CD14-positive monocyte (primary cell): ENCODE results near the gene DGKI. TPM values are rescaled to one million over a fixed set of nuclear protein-coding genes. Genes with fewer than 3 reads are reported as not detected.

ENCODE experiments used
- DNase-seq, 3 donors: peaks; one replicate each; pipeline ENCODE4 v3.0.0-alpha.2; 2011 to 2022
- H2AFZ ChIP-seq: 2 replicates; pipeline ENCODE4 v1.6.0; 2012; ENCODE audit warnings: mild to moderate bottlenecking, low read depth, low read length, inconsistent platforms; ENCODE audit not compliant: insufficient read depth, poor library complexity, severe bottlenecking
- H3K27ac ChIP-seq, 2 donors: 1 replicate in 1 of 2; 2 replicates in 1 of 2; pipeline ENCODE4 v1.5.1; 2012 to 2013; ENCODE audit warnings: low read length in 2 of 2, control low read depth in 1 of 2, inconsistent platforms in 1 of 2, low read depth in 1 of 2, mild to moderate bottlenecking in 1 of 2
- H3K27me3 ChIP-seq, 2 donors: one replicate each; pipeline versions ENCODE4 v1.6.0 to v1.6.1; 2011 to 2013; ENCODE audit warnings: low read length in 2 of 2; ENCODE audit not compliant: control insufficient read depth in 2 of 2, insufficient read depth in 2 of 2
- H3K36me3 ChIP-seq, 2 donors: replicated peaks in 1 of 2; 1 replicate in 1 of 2; 2 replicates in 1 of 2; pipeline versions ENCODE4 v1.5.1 to v1.6.1; 2012 to 2013; ENCODE audit warnings: low read length in 2 of 2, control low read depth in 1 of 2, inconsistent platforms in 1 of 2, mild to moderate bottlenecking in 1 of 2; ENCODE audit not compliant: insufficient read depth in 2 of 2, control insufficient read depth in 1 of 2
- H3K4me1 ChIP-seq, 2 donors: 1 replicate in 1 of 2; 2 replicates in 1 of 2; pipeline versions ENCODE4 v1.5.1 to v1.6.1; 2012 to 2013; ENCODE audit warnings: low read length in 2 of 2, control low read depth in 1 of 2, inconsistent platforms in 1 of 2, mild to moderate bottlenecking in 1 of 2, moderate library complexity in 1 of 2; ENCODE audit not compliant: insufficient read depth in 2 of 2, control insufficient read depth in 1 of 2
- H3K4me2 ChIP-seq: replicated peaks from 2 replicates; pipeline ENCODE3; 2012; ENCODE audit warnings: low read length, moderate library complexity, mild to moderate bottlenecking; ENCODE audit not compliant: poor library complexity, severe bottlenecking; ENCODE audit errors: extremely low read depth
- H3K4me3 ChIP-seq, 3 experiments: fragments of 200-600 bp in 1 of 3; sonication (generic) in 1 of 3; replicated peaks in 1 of 3; 1 replicate in 2 of 3; 2 replicates in 1 of 3; pipeline ENCODE4 v1.5.1; 2011 to 2013; ENCODE audit warnings: low read length in 3 of 3, mild to moderate bottlenecking in 3 of 3, control low read depth in 2 of 3, low read depth in 2 of 3, inconsistent platforms in 1 of 3, moderate library complexity in 1 of 3
- H3K79me2 ChIP-seq: 2 replicates; pipeline ENCODE4 v1.6.0; 2012; ENCODE audit warnings: mild to moderate bottlenecking, control low read depth, inconsistent platforms, low read length, moderate library complexity; ENCODE audit not compliant: insufficient read depth
- H3K9ac ChIP-seq: 2 replicates; pipeline ENCODE4 v1.6.0; 2017; ENCODE audit warnings: low read length, mild to moderate bottlenecking; ENCODE audit not compliant: insufficient read depth, poor library complexity, severe bottlenecking
- H3K9me3 ChIP-seq, 2 donors: replicated peaks in 1 of 2; 1 replicate in 1 of 2; 2 replicates in 1 of 2; pipeline versions ENCODE4 v1.5.1 to v1.6.1; 2012 to 2013; ENCODE audit warnings: low read length in 2 of 2, control low read depth in 1 of 2; ENCODE audit not compliant: control insufficient read depth in 1 of 2, insufficient read depth in 1 of 2
- H4K20me1 ChIP-seq: 2 replicates; pipeline ENCODE4 v1.6.0; 2012; ENCODE audit warnings: mild to moderate bottlenecking, low read length, control low read depth, moderate library complexity; ENCODE audit not compliant: insufficient read depth
- H3K27ac Mint-ChIP-seq, 7 donors: one replicate each; pipeline ENCODE4 v1.8.0; 2020; ENCODE audit warnings: mild to moderate bottlenecking in 7 of 7, mixed read lengths in 7 of 7, moderate library complexity in 6 of 7, inconsistent platforms in 2 of 7
- H3K27me3 Mint-ChIP-seq, 3 donors: one replicate each; pipeline ENCODE4 v1.8.0; 2021 to 2022; ENCODE audit warnings: low read depth in 3 of 3, mild to moderate bottlenecking in 3 of 3, mixed read lengths in 3 of 3, moderate library complexity in 3 of 3, inconsistent platforms in 1 of 3
- H3K36me3 Mint-ChIP-seq, 2 donors: one replicate each; pipeline ENCODE4 v1.8.0; 2020; ENCODE audit warnings: mixed read lengths in 2 of 2, inconsistent platforms in 1 of 2, mild to moderate bottlenecking in 1 of 2
- H3K4me1 Mint-ChIP-seq: one replicate; pipeline ENCODE4 v1.8.0; 2020; ENCODE audit warnings: mild to moderate bottlenecking, mixed read lengths
- H3K4me3 Mint-ChIP-seq, 2 donors: one replicate each; pipeline ENCODE4 v1.8.0; 2020; ENCODE audit warnings: mild to moderate bottlenecking in 2 of 2, mixed read lengths in 2 of 2, moderate library complexity in 1 of 2
- H3K9me3 Mint-ChIP-seq, 7 donors: one replicate each; pipeline ENCODE4 v1.8.0; 2020 to 2022; ENCODE audit warnings: mixed read lengths in 7 of 7, mild to moderate bottlenecking in 6 of 7, moderate library complexity in 6 of 7, inconsistent platforms in 2 of 7
- WGBS: methylation state at CpG from one replicate; pipeline ENCODE4 v1.1.5; 2013; ENCODE audit warnings: missing lambda C conversion rate; ENCODE audit not compliant: insufficient coverage; 5-methylcytosine and 5-hydroxymethylcytosine counted together
- intact Hi-C, 2 donors: fragments of 100-400 bp; cut with micrococcal nuclease; formaldehyde crosslinking; loops; one replicate each; pipeline versions ENCODE4 v1.15.0 to v1.15.1; 2023
- polyA plus RNA-seq, 3 donors: library from polyadenylated mRNA; depleted of rRNA in 1 of 3; unstranded in 2 of 3; stranded (reverse) in 1 of 3; fragments of 300-500 nt in 2 of 3; fragments of >200 nt in 1 of 3; fragmentation: Illumina TruSeq in 2 of 3; gene quantifications; 1 replicate in 2 of 3; 2 replicates in 1 of 3; pipeline ENCODE4 v1.2.3, GENCODE V29; 2012 to 2021
- TF ChIP-seq, protein P1 (sequence below): fragments of 200-600 bp; IDR thresholded peaks from one replicate; pipeline ENCODE4 v1.8.0; 2022; ENCODE audit warnings: antibody characterized with exemption, mild to moderate bottlenecking

The DGKI gene
- polyA plus RNA-seq, 3 donors = not detected

DNA sequence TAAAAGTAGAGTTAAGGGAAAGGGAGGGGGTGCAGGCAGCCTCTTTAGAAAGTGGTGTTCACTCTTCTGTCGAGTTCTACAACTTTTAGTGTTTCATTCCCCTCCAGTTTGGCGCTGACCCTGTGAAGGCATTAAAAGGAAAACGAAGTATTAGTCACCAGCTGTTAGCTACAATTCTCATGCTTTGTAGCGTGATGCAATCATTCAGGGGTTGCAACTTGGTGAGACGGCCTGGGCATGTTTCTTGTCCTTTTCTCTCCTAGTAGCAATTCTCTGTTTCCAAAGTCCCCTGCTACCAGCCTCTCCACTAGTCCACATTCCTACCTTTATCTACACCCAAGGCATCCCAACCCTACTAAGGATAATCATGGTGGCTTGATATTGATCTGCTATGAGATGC is 33.7 kb upstream of the DGKI start:
- H3K36me3 Mint-ChIP-seq = peaks cover 94% of the 10 kb centered on the region in 2 donors
- intact Hi-C loops = no loop called here
- H3K9me3 Mint-ChIP-seq = peaks cover 0 to 8% (median 3%) of the 10 kb centered on the region in 7 donors
- Histone ChIP-seq H4K20me1 (no peaks in the 10 kb centered on the region), H3K4me3 (no peak overlapping the region), H3K9ac (no peak overlapping the region), H3K9me3 (peaks cover 4 to 7% of the 10 kb centered on the region in 2 donors), H3K36me3 (peaks cover 86 to 100% of the 10 kb centered on the region in 2 donors), H3K27me3 (no peaks in the 10 kb centered on the region), H3K79me2 (no peaks in the 10 kb centered on the region), H3K4me1 (no peaks in the 10 kb centered on the region), H3K27ac (no peak overlapping the region), H3K4me2 (no peak overlapping the region), H2AFZ (no peak overlapping the region)
- no peaks in the 10 kb centered on the region for H3K27me3 Mint-ChIP-seq
- 69% methylated on average over 5 of the region's 5 CpGs for WGBS
- no peak overlapping the region for H3K4me3 Mint-ChIP-seq
- TF ChIP-seq, protein P1, sequence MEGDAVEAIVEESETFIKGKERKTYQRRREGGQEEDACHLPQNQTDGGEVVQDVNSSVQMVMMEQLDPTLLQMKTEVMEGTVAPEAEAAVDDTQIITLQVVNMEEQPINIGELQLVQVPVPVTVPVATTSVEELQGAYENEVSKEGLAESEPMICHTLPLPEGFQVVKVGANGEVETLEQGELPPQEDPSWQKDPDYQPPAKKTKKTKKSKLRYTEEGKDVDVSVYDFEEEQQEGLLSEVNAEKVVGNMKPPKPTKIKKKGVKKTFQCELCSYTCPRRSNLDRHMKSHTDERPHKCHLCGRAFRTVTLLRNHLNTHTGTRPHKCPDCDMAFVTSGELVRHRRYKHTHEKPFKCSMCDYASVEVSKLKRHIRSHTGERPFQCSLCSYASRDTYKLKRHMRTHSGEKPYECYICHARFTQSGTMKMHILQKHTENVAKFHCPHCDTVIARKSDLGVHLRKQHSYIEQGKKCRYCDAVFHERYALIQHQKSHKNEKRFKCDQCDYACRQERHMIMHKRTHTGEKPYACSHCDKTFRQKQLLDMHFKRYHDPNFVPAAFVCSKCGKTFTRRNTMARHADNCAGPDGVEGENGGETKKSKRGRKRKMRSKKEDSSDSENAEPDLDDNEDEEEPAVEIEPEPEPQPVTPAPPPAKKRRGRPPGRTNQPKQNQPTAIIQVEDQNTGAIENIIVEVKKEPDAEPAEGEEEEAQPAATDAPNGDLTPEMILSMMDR = no peak
- DNase-seq = no peak
- H3K4me1 Mint-ChIP-seq = no peaks in the 10 kb centered on the region
- H3K27ac Mint-ChIP-seq = peak overlapping the region in 1 of 7 donors; percentile 24

DNA sequence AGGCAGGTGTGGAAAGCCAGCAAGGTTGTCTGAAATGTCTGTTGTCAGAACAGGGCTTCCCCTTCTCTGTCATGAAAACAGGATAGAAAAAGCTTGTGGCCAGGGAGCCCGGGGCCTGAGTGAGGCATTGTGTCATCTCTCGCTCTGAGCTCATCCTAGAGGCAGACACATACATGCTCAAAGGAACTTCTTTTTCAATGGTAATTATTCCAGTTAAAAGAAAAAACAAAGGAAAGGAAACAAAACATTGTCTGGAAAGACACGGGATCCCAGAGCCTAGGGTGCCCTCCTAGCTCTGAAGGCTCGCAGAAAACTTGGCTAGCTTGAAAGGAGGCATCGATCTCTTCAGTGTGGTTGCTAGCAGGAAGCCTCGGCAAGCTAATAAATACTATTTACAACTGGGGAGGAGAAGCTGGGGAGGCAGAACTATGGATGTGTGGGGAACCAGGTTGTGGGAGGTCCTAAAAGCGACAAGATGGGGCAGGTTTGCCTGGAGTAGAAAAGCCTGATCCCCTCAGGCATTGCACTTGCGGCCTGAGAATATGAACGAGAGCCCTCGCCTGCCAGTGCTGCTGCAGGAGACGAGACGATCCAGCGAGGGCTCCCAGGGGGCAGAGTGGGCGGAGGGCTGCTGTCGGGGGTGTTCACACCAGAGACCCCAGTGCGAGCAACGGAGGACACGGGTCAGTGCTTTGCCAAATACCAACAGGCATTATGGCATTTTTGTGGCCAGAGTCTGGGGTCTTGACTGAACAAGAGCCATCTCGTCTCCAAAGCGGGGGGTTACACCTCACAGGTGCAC is 32.8 kb upstream of the DGKI start:
- no peak overlapping the region for H3K9ac ChIP-seq
- H3K79me2 ChIP-seq = no peaks in the 10 kb centered on the region
- H3K4me3 ChIP-seq = no peak overlapping the region
- no peak overlapping the region for H3K27ac ChIP-seq
- peaks cover 4 to 7% of the 10 kb centered on the region in 2 donors for H3K9me3 ChIP-seq
- Mint-ChIP-seq H3K27me3 (no peaks in the 10 kb centered on the region), H3K4me1 (no peaks in the 10 kb centered on the region), H3K4me3 (no peak overlapping the region), H3K36me3 (peaks cover 91% of the 10 kb centered on the region in 2 donors), H3K27ac (peak overlapping the region in 2 of 7 donors; percentile 1 to 33), H3K9me3 (peaks cover 0 to 7% (median 3%) of the 10 kb centered on the region in 7 donors)
- no peaks in the 10 kb centered on the region for H3K4me1 ChIP-seq
- H3K27me3 ChIP-seq = no peaks in the 10 kb centered on the region
- intact Hi-C loops = no loop called here
- no peaks in the 10 kb centered on the region for H4K20me1 ChIP-seq
- H3K4me2 ChIP-seq = no peak overlapping the region
- WGBS = 98% methylated on average over 14 of the region's 20 CpGs
- DNase-seq = no peak
- TF ChIP-seq, protein P1 = no peak
- H2AFZ ChIP-seq = no peak overlapping the region
- peaks cover 82 to 100% of the 10 kb centered on the region in 2 donors for H3K36me3 ChIP-seq
